Measurements from ENCODE around the gene ALDH1L1. TPM values are rescaled to one million over a fixed set of nuclear protein-coding genes. Genes with fewer than 3 reads are reported as not detected.
A peak's percentile ranks its signal among the peaks of the same experiment; 100 is the strongest.

The ALDH1L1 gene
- total RNA-seq, 4 donors from 2014 or later: 19.2 to 39.9 (median 25.9) TPM

GRCh38 chr3:126187920-126188319 is 7.5 kb upstream of the ALDH1L1 start:
- Histone ChIP-seq H3K27me3 (no peaks in the 10 kb centered on the region), H3K4me3 (no peak overlapping the region), H3K27ac (replicated peaks in 1 of 4) (no peak overlapping the region), H3K4me1 (no peaks in the 10 kb centered on the region), H3K36me3 (no peaks in the 10 kb centered on the region), H3K9me3 (no peaks in the 10 kb centered on the region)
- intact Hi-C loops (cut with DNase I): no loop called here
- TF ChIP-seq CTCF (IDR thresholded peaks at IDR 0.05): no peak
- no peak for TF ChIP-seq POLR2A (IDR thresholded peaks at IDR 0.05; ENCODE audit: low read depth)
- TF ChIP-seq POLR2AphosphoS5 (IDR thresholded peaks at IDR 0.05): no peak
- no peak for TF ChIP-seq EP300 (IDR thresholded peaks at IDR 0.05)
- WGBS: 89% methylated on average over 4 of the region's 4 CpGs
- peak; percentile 39 for DNase-seq (ENCODE audit: extremely low spot score)

DNA sequence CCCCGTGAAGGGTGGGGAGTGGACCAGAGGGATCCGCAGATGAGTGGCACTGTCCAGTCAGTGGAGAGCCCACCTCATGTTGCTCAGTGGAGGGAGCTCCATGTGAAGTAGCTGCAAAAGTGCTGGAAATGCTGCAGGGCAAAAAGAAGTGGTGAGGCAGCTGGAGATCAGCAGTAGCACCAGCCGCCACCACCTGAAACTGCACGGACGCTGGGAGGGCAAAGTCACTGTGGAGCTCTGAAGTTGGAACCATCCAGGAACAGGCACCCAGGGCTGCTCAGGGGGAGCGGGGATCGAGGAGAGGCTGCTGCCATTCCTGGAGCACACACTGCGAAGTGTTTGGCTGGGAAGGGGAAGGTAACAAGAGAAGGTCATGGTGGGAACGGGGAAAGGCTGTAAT is 6.4 kb upstream of the ALDH1L1 start:
- WGBS: 90% methylated on average over 9 of the region's 9 CpGs
- Histone ChIP-seq H3K4me1 (peaks cover 0 to 3% (median 1%) of the 10 kb centered on the region in 4 donors), H3K27me3 (no peaks in the 10 kb centered on the region), H3K27ac (replicated peaks in 1 of 4) (no peak overlapping the region), H3K9me3 (no peaks in the 10 kb centered on the region), H3K4me3 (no peak overlapping the region), H3K36me3 (no peaks in the 10 kb centered on the region)
- TF ChIP-seq POLR2A (IDR thresholded peaks at IDR 0.05; ENCODE audit: low read depth) (no peak), POLR2AphosphoS5 (IDR thresholded peaks at IDR 0.05) (no peak), CTCF (IDR thresholded peaks at IDR 0.05) (no peak), EP300 (IDR thresholded peaks at IDR 0.05) (no peak)
- intact Hi-C loops (cut with DNase I): no loop called here
- peak; percentile 68 for DNase-seq (ENCODE audit: extremely low spot score)

DNA sequence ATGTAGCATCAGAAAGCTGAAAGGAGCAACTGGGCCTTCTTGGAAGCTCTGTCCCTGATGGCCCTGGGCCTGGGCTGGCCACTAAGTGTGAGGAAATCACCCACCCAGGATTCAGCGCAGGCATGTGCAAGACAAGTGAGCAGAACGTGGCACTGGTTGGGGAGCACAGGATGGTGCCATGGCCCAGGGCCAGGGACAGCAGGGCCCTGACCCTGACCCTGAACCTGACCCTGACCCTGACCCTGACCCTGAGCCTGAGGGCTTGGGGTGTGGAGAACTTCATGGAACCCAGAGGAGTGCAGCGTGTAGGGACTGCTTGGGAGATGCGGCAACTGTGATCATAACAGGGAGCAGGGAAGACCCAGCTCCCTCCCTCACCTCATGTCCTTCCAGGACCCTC is 5.9 kb upstream of the ALDH1L1 start:
- TF ChIP-seq CTCF (IDR thresholded peaks at IDR 0.05): no peak
- no peak for TF ChIP-seq EP300 (IDR thresholded peaks at IDR 0.05)
- TF ChIP-seq POLR2A (IDR thresholded peaks at IDR 0.05; ENCODE audit: low read depth): no peak
- TF ChIP-seq POLR2AphosphoS5 (IDR thresholded peaks at IDR 0.05): no peak
- Histone ChIP-seq H3K27me3 (no peaks in the 10 kb centered on the region), H3K4me1 (peaks cover 2 to 8% (median 6%) of the 10 kb centered on the region in 4 donors), H3K4me3 (no peak overlapping the region), H3K36me3 (no peaks in the 10 kb centered on the region), H3K9me3 (no peaks in the 10 kb centered on the region), H3K27ac (replicated peaks in 1 of 4) (no peak overlapping the region)
- intact Hi-C loops (cut with DNase I): no loop called here
- DNase-seq (ENCODE audit: extremely low spot score): peak; percentile 60
- 81% methylated on average over 2 of the region's 4 CpGs for WGBS

DNA sequence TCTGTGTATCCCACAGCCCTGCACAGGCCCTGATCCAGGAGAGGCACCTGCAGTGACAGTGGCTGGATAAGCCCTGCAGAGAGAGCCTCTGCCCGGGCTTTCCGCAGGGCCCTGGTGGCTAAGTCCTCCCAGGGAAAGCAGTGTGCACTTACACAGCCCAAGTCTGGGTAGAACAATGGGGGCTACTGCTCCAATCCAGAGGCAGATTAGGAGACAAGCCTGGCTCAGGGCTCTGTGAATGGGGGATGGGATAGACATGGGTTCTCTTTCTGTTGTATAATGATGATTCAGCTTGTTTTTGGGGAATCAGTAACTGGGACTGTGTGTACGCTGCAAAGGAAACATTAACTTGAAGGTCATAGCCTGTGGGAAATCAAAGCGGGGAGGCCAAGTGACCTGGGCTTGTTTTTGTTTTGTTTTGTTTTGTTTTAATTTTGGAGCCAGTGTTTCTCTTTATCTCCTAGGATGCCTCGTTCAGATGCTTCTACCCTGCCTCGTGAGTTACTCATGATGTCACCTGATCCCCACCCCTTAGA is 4.1 kb upstream of the ALDH1L1 start:
- peak; percentile 74 for DNase-seq (ENCODE audit: extremely low spot score)
- Histone ChIP-seq H3K9me3 (no peaks in the 10 kb centered on the region), H3K27ac (replicated peaks in 1 of 4) (no peak overlapping the region), H3K27me3 (peaks cover 0 to 13% (median 0%) of the 10 kb centered on the region in 4 donors), H3K4me1 (peaks cover 6 to 24% (median 15%) of the 10 kb centered on the region in 4 donors), H3K36me3 (no peaks in the 10 kb centered on the region), H3K4me3 (no peak overlapping the region)
- 67% methylated on average over 4 of the region's 6 CpGs for WGBS
- TF ChIP-seq POLR2A (IDR thresholded peaks at IDR 0.05; ENCODE audit: low read depth) (no peak), CTCF (IDR thresholded peaks at IDR 0.05) (no peak), EP300 (IDR thresholded peaks at IDR 0.05) (no peak), POLR2AphosphoS5 (IDR thresholded peaks at IDR 0.05) (no peak)
- intact Hi-C loops (cut with DNase I): no loop called here

- intact Hi-C loops (cut with DNase I): no loop called here
- peaks cover 0 to 13% (median 0%) of the 10 kb centered on the region in 4 donors for H3K27me3 ChIP-seq
- TF ChIP-seq CTCF (IDR thresholded peaks at IDR 0.05) (no peak), POLR2A (IDR thresholded peaks at IDR 0.05; ENCODE audit: low read depth) (no peak), POLR2AphosphoS5 (IDR thresholded peaks at IDR 0.05) (no peak), EP300 (IDR thresholded peaks at IDR 0.05) (no peak)
- peak overlapping the region; percentile 65 to 79 (median 76) for H3K4me3 ChIP-seq
- H3K9me3 ChIP-seq: no peaks in the 10 kb centered on the region
- peak overlapping the region; percentile 96 to 98 (median 97) for H3K27ac ChIP-seq (replicated peaks in 1 of 4)
- 20% methylated on average over 1 of the region's 1 CpG for WGBS
- peaks cover 14 to 32% (median 24%) of the 10 kb centered on the region in 4 donors for H3K4me1 ChIP-seq
- peak; percentile 77 for DNase-seq (ENCODE audit: extremely low spot score)
- H3K36me3 ChIP-seq: no peaks in the 10 kb centered on the region
Measured at GRCh38 chr3:126181398-126181725, 976 bp upstream of the ALDH1L1 start.
